ENCODE data around the gene SPDYE3. TPM values are rescaled to one million over a fixed set of nuclear protein-coding genes. Genes with fewer than 3 reads are reported as not detected.
"Not testable (repeated sequence)": the region's sequence is repeated elsewhere in the genome, so short reads cannot be mapped to it uniquely, and the experiment has no call there.

The SPDYE3 gene
- total RNA-seq, 3 donors from 2014 or later = not detected

DNA sequence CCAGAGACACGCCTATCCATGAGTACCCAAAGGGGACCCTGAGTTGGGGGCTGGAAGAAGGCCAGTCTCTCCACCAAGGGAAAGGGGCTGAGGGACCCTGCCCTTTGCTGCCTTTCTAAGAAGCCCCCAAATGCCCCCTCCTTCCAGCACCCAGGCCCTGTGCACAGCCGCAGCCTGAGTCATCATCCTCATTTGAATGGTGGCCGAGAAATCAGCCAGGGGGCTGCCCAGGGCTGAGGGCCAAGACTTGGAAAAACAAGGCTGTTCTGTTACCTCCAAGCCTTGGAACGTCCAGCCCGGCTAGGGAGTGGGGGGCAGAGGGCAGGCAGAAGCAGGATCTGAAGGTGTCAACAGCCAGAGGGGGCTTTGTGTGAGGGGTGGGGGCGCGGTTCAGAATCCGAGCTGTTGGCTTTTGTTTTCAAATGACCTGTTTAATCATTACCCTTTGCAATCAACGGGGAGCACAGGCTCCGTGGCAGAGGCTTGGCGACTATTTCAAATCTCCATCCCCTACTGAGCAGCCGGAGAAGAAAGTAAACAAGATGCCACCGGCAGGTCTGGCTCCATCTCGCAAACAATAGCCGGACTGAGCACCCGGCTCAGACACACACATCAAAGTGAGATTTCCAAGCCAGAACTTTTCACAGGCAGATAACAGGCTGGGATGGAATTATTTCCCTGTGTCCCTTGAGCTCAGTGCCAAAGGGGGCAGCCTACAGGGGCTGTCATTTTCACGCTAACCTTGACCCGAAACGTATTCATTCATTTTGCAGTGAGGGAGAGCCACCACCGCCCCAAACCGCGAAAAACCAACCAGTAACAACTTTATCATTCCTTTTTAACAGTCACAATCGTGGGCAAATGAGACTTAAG lies 37.2 kb upstream of the SPDYE3 start:
- H3K4me1 ChIP-seq; H3K9me3 ChIP-seq; H3K36me3 ChIP-seq; intact Hi-C loops (cut with DNase I; ENCODE audit: low total_unique reads); H3K27me3 ChIP-seq; DNase-seq (ENCODE audit: low spot score in 2 of 2): not testable (repeated sequence)
- peak overlapping the region; percentile 51 to 93 (median 71) for H3K4me3 ChIP-seq
- peak overlapping the region in 1 of 2 donors; percentile 3 for H3K27ac ChIP-seq

DNA sequence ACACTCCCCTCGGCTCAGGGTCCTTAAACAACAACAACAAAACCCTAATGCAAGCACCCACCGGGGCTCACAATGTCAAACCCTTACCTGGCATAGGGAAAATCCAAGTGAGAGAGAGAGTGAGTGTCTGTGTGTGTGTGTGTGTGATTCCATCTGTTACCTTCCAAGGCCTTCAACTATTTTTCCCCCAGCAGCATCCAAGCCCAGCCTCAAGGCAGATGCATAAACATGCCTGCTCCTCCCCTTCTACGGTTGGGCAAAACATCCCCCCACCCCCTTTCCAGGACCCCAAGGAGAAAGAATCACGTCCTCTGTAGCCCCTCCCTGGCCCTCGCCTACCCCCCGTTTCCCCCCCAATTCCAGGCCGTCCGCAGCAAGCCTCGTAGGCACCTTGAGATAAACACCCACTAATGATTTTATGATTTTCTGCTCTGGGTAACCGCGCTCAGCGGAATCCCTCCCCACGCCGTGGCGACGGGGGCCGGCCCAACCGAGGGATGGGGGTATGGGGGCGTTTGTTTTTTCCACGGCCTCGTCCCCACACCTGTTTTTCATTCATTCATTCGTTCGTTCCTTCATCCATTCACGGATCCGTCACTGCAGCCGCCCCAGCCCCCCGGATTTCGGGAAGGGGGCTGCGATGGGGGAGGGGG lies 36.4 kb upstream of the SPDYE3 start:
- DNase-seq (ENCODE audit: low spot score in 2 of 2); H3K4me1 ChIP-seq; intact Hi-C loops (cut with DNase I; ENCODE audit: low total_unique reads); H3K9me3 ChIP-seq; H3K36me3 ChIP-seq; H3K27me3 ChIP-seq: not testable (repeated sequence)
- peak overlapping the region in 1 of 2 donors; percentile 3 for H3K27ac ChIP-seq
- H3K4me3 ChIP-seq = peak overlapping the region; percentile 51 to 93 (median 71)

DNA sequence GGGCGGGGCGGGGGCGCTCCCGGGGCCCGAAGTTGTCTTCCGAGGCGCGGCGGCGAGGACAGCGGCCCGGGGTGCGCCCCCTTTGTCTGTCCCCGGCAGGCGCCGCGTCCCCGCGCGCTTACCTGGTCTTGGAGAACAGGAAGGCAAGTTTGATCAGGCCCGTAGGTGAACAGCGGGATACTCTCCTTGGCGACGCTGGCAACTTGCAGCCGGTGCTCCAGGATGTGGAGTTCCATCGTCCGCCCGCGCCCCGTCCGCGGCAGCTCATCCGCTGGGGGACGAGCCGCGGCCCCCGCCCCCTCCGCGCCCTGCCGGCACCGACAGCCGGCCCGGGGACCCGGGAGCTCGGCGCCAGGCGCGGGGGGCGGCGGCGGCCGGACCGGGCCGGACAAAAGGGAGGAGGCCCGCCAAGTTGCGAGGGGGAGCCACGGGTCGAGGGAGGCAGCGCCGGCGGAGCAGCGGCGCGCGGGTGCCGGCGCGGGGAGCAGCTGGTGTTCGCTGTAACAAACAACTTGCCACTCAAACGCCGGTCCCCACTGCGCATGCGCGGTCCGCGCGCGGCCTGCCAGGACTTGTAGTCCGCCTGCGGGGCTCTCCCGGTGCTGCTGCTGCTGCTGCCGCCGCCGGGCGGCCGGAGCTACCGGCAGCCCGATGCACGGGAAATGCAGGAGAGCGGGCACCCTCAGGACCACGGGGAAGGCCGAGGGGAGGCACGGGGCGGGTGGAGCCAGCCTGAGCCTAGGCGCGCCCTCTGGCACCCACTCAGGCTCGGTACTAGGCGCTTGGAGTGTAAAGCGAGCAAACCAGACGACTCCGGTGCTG lies 35.6 kb upstream of the SPDYE3 start:
- Histone ChIP-seq H3K27ac (peak overlapping the region; percentile 57 to 77), H3K4me3 (peak overlapping the region; percentile 51 to 93 (median 71)), H3K4me1 (no peaks in the 10 kb centered on the region), H3K9me3 (no peaks in the 10 kb centered on the region), H3K36me3 (no peaks in the 10 kb centered on the region), H3K27me3 (no peaks in the 10 kb centered on the region)
- DNase-seq (ENCODE audit: low spot score in 2 of 2) = peak; percentile 93 to 95
- intact Hi-C loops (cut with DNase I; ENCODE audit: low total_unique reads) = no loop called here
- no peak for TF ChIP-seq POLR2A (IDR thresholded peaks at IDR 0.05)
- TF ChIP-seq, protein P1, sequence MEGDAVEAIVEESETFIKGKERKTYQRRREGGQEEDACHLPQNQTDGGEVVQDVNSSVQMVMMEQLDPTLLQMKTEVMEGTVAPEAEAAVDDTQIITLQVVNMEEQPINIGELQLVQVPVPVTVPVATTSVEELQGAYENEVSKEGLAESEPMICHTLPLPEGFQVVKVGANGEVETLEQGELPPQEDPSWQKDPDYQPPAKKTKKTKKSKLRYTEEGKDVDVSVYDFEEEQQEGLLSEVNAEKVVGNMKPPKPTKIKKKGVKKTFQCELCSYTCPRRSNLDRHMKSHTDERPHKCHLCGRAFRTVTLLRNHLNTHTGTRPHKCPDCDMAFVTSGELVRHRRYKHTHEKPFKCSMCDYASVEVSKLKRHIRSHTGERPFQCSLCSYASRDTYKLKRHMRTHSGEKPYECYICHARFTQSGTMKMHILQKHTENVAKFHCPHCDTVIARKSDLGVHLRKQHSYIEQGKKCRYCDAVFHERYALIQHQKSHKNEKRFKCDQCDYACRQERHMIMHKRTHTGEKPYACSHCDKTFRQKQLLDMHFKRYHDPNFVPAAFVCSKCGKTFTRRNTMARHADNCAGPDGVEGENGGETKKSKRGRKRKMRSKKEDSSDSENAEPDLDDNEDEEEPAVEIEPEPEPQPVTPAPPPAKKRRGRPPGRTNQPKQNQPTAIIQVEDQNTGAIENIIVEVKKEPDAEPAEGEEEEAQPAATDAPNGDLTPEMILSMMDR (IDR thresholded peaks at IDR 0.05) = peak in 2 of 3 donors; percentile 48 to 56

DNA sequence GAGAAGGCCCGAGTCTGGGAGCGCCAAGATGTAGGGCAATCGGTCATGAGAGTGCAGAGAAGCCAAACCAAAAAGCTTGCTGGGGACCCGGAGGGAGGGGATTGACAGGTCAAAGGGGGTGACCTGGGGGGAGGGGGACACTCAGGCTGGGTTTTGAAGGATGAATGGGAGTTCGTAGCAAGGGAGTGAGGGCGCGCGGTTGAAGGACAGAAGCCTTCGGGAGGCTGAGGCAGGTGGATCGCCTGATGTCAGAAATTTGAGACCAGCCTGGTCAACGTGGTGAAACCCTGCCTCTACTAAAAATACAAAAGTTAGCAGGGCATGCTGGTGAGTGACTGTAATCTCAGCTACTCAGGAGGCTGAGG lies 35.0 kb upstream of the SPDYE3 start:
- peak overlapping the region; percentile 51 to 93 (median 71) for H3K4me3 ChIP-seq
- intact Hi-C loops (cut with DNase I; ENCODE audit: low total_unique reads) = not testable (repeated sequence)

DNA sequence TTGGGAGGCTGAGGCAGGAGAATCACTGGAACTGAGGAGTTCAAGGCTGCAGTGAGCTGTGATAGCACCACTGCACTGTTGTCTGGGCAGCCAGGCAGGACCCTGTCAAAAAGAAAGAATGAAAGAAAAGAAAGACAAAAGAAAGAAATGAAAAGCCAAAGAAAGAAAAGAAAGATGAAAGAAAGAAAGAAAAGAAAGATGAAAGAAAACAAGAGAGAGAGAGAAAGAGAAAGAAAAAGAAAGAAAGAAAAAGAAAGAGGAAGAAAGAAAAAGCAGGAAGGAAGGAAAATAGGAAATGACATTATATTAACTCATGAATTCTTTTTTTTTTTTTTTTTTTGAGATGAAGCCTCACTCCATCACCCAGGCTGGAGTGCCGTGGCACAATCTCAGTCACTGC lies 32.4 kb upstream of the SPDYE3 start:
- TF ChIP-seq, protein P1 (IDR thresholded peaks at IDR 0.05) = no peak
- TF ChIP-seq POLR2AphosphoS5 (IDR thresholded peaks at IDR 0.05) (no peak), POLR2A (IDR thresholded peaks at IDR 0.05) (no peak)
- H3K27me3 ChIP-seq = no peaks in the 10 kb centered on the region

More for the DNA sequence above, 35.0 kb upstream of the SPDYE3 start:
- not testable (repeated sequence) for H3K9me3 ChIP-seq; DNase-seq (ENCODE audit: low spot score in 2 of 2); H3K36me3 ChIP-seq; H3K27me3 ChIP-seq; H3K4me1 ChIP-seq
- H3K27ac ChIP-seq = peak overlapping the region; percentile 57 to 77

DNA sequence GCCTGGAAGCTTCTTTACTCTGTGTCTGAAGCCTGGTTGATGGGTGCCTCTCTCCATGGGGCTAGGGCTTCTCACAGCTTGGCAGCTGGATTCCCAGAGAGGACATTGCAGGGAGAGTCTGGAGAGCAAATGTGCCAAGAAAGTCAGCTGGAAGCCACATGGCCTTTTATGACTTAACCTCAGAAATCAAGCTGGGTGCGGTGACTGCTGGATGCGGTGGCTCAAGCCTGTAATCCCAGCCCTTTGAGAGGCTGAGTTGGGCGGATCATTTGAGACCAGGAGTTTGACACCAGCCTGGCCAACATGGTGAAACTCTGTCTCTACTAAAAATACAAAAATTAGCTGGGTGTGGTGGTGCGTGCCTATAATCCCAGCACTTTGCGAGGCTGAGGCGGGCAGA lies 31.4 kb upstream of the SPDYE3 start:
- H3K27ac ChIP-seq; H3K36me3 ChIP-seq; DNase-seq (ENCODE audit: low spot score in 2 of 2); H3K27me3 ChIP-seq; H3K9me3 ChIP-seq; H3K4me3 ChIP-seq; H3K4me1 ChIP-seq; intact Hi-C loops (cut with DNase I; ENCODE audit: low total_unique reads): not testable (repeated sequence)

More for the DNA sequence above, 32.4 kb upstream of the SPDYE3 start:
- DNase-seq (ENCODE audit: low spot score in 2 of 2) = no peak
- intact Hi-C loops (cut with DNase I; ENCODE audit: low total_unique reads) = no loop called here
- no peak overlapping the region for H3K4me3 ChIP-seq
- H3K36me3 ChIP-seq = no peaks in the 10 kb centered on the region
- no peak overlapping the region for H3K27ac ChIP-seq
- no peaks in the 10 kb centered on the region for H3K9me3 ChIP-seq
- H3K4me1 ChIP-seq = no peaks in the 10 kb centered on the region

DNA sequence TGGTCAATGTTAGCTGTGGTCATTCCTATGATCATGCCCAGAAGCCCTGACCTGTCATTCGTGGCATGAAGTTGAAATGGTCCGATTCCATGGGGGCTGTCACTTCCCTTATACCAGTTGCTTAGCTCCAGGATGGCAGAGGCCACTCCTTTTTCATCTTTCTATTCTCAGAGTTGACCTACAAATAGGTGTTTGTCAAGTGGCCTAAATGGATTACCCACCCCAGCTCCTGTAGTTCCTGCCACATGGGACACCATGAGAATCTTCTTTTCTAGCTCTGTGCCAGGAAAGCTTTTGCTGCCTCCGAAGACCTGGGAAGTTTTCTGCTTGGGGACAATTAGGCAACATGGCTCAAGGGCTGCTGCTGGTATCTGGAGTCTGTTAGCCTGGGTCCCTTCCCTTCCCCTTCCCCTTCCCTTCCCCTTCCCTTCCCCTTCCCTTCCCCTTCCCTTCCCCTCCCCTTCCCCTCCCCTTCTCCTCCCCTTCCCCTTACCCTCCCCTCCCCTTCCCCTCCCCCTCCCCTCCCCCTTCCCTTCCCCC lies 25.4 kb upstream of the SPDYE3 start:
- H3K27ac ChIP-seq; H3K9me3 ChIP-seq; DNase-seq (ENCODE audit: low spot score in 2 of 2); H3K4me1 ChIP-seq; H3K36me3 ChIP-seq; H3K4me3 ChIP-seq; H3K27me3 ChIP-seq; intact Hi-C loops (cut with DNase I; ENCODE audit: low total_unique reads): not testable (repeated sequence)

DNA sequence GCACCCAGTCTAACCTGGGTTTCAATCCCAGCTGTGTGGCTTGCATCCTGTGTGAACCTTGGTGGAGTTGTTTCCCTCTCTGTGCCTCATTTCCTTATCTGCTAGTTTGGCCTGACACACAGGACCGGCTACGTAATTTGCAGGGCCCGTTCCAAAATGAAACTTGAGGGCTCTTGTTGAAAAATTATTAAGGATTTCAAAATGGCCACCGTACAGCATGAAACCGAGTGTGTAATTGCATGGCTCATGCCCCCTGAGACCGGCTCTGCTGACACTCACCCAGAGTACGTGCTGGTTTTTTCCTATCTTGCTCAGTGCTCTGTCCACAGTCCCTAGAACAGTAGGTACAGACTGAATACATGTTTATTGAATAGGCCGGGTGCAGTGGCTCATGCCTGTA lies 24.4 kb upstream of the SPDYE3 start:
- H3K4me1 ChIP-seq; DNase-seq (ENCODE audit: low spot score in 2 of 2); H3K36me3 ChIP-seq; H3K27ac ChIP-seq; H3K27me3 ChIP-seq; intact Hi-C loops (cut with DNase I; ENCODE audit: low total_unique reads); H3K9me3 ChIP-seq; H3K4me3 ChIP-seq: not testable (repeated sequence)

DNA sequence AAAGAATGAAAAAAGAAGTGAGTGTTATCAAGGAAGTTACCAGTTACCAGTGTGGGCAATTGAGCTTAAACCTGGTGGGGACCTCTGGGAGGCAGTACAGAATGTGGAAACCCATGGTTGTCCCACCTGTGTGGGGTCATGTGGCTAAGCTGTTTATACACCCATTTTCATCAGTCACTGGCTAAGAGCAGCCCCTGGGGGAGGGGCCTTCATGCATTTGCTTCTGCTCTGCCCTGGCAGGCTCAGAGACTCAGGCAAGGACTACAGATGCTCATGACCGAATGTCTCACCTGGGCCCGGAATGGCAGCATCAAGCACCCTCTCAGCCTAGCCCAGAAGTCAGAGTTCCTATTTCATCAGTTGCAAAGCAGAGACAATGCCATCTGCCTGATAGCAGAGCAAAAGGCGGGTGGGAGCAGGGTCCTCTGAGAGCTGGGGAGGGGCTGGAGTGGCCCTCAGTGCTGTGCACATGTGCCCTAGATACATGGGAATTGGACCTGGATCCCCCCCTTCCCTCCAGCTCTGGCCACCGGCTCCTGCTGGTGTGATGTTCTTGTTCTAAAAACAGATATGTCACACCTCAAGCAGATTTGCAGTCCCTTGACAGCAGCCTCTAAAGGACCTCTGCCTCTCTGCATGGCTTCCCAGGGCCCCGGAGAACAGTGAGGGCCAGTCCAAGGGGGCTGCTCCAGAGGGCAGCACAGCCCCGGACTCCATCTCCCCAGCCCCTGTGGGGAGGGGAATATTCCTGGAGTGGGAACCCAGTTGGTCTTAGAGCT lies 20.1 kb upstream of the SPDYE3 start:
- H3K4me3 ChIP-seq = not testable (repeated sequence)

DNA sequence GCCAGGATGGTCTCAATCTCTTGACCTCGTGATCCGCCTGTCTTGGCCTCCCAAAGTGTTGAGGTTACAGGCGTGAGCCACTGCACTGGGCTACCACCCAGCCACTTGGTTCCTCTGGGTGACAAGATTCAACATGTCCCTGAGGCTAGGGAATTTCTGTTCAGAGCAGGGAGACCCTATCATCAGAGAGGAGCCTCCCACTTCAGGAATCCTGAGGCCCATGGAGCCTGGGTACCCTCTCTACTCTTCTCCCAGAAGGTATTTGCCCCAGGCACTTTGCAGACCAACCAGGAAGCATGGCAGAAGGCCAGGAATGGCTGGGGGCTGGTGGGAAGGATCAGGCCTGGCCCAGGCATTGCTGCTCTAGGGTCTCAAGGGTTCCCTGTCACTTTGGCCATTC lies 19.2 kb upstream of the SPDYE3 start:
- not testable (repeated sequence) for H3K27me3 ChIP-seq, H3K9me3 ChIP-seq

More for the DNA sequence above, 20.1 kb upstream of the SPDYE3 start:
- intact Hi-C loops (cut with DNase I; ENCODE audit: low total_unique reads); H3K27ac ChIP-seq; H3K4me1 ChIP-seq; H3K9me3 ChIP-seq; DNase-seq (ENCODE audit: low spot score in 2 of 2); H3K27me3 ChIP-seq; H3K36me3 ChIP-seq: not testable (repeated sequence)

More for the DNA sequence above, 19.2 kb upstream of the SPDYE3 start:
- H3K4me1 ChIP-seq; H3K27ac ChIP-seq; H3K4me3 ChIP-seq; H3K36me3 ChIP-seq; intact Hi-C loops (cut with DNase I; ENCODE audit: low total_unique reads); DNase-seq (ENCODE audit: low spot score in 2 of 2): not testable (repeated sequence)
